AG04450 (cell line): ENCODE data around the gene RNF17. TPM values are rescaled to one million over a fixed set of nuclear protein-coding genes. Genes with fewer than 3 reads are reported as not detected.
"Not testable (repeated sequence)": the region's sequence is repeated elsewhere in the genome, so short reads cannot be mapped to it uniquely, and the experiment has no call there.

Source experiments
- CTCF ChIA-PET: fragments of 300-600, 350-600 bp; formaldehyde crosslinking; extraction: SDS; loops from one replicate; lab custom pipeline; 2022; ENCODE audit warnings: antibody characterized with exemption, inconsistent platforms; lab: Charles Lee
- POLR2A ChIA-PET: fragments of 350-600 bp; formaldehyde crosslinking; extraction: SDS; loops from one replicate; lab custom pipeline; 2021; ENCODE audit warnings: antibody characterized with exemption, inconsistent platforms; lab: Yijun Ruan, JAX
- DNase-seq: peaks from one replicate; pipeline ENCODE4 v3.0.0-alpha.2; 2011; ENCODE audit warnings: low read depth, low spot score
- H3K27ac ChIP-seq: one replicate; pipeline ENCODE4 v1.5.1; 2012; ENCODE audit warnings: low read depth, low read length, control low read depth
- H3K27me3 ChIP-seq: one replicate; pipeline ENCODE4 v1.6.0; 2012; ENCODE audit warnings: low read length; ENCODE audit not compliant: control insufficient read depth, insufficient read depth
- H3K4me3 ChIP-seq: 2 replicates; pipeline ENCODE4 v1.5.1; 2011; ENCODE audit warnings: mild to moderate bottlenecking, low read depth, low read length, control low read depth
- H3K9me3 ChIP-seq: 2 replicates; pipeline ENCODE4 v1.5.1; 2012; ENCODE audit warnings: low read length; ENCODE audit not compliant: control insufficient read depth, insufficient read depth
- CTCF ChIP-seq: IDR thresholded peaks from 2 replicates; pipeline ENCODE4 v1.5.1; 2011; ENCODE audit warnings: low read depth, low read length, control low read depth, inconsistent platforms
- polyA plus RNA-seq: library from polyadenylated mRNA; depleted of rRNA; stranded (reverse); fragments of >200 nt; gene quantifications from 2 replicates; pipeline ENCODE4 v1.2.3, GENCODE V29; 2011

Gene RNF17
- polyA plus RNA-seq, 1 experiment: 0.05 TPM

GRCh38 chr13:24784319-24784718 is 20.4 kb downstream of the RNF17 start:
- Histone ChIP-seq H3K27ac (no peak overlapping the region), H3K4me3 (no peak overlapping the region), H3K9me3 (no peaks in the 10 kb centered on the region), H3K27me3 (no peaks in the 10 kb centered on the region)
- CTCF ChIA-PET: no interaction called here
- TF ChIP-seq CTCF: no peak
- no peak for DNase-seq
- POLR2A ChIA-PET: no interaction called here

- no peak for TF ChIP-seq CTCF
- no peak for DNase-seq
- no peak overlapping the region for H3K27ac ChIP-seq
- H3K4me3 ChIP-seq: no peak overlapping the region
- CTCF ChIA-PET: no interaction called here
- no peaks in the 10 kb centered on the region for H3K9me3 ChIP-seq
- no peaks in the 10 kb centered on the region for H3K27me3 ChIP-seq
- POLR2A ChIA-PET: no interaction called here
Measured at GRCh38 chr13:24788538-24788937, 24.6 kb downstream of the RNF17 start.

GRCh38 chr13:24802074-24802473 is 38.1 kb downstream of the RNF17 start:
- H3K27ac ChIP-seq: no peak overlapping the region
- no peak overlapping the region for H3K4me3 ChIP-seq
- ChIA-PET CTCF (no interaction called here), POLR2A (no interaction called here)
- no peaks in the 10 kb centered on the region for H3K9me3 ChIP-seq
- no peaks in the 10 kb centered on the region for H3K27me3 ChIP-seq
- no peak for DNase-seq
- no peak for TF ChIP-seq CTCF

- Histone ChIP-seq H3K27ac (no peak overlapping the region), H3K4me3 (no peak overlapping the region), H3K27me3 (no peaks in the 10 kb centered on the region), H3K9me3 (no peaks in the 10 kb centered on the region)
- ChIA-PET POLR2A (no interaction called here), CTCF (no interaction called here)
- no peak for DNase-seq
- no peak for TF ChIP-seq CTCF
Measured at GRCh38 chr13:24821207-24821606, 57.2 kb downstream of the RNF17 start.

- Histone ChIP-seq H3K4me3 (no peak overlapping the region), H3K9me3 (no peaks in the 10 kb centered on the region), H3K27me3 (no peaks in the 10 kb centered on the region), H3K27ac (no peak overlapping the region)
- ChIA-PET CTCF (no interaction called here), POLR2A (no interaction called here)
- TF ChIP-seq CTCF: no peak
- no peak for DNase-seq
Measured at GRCh38 chr13:24822640-24823039, 58.7 kb downstream of the RNF17 start.

GRCh38 chr13:24823122-24823710 is 59.2 kb downstream of the RNF17 start:
- H3K9me3 ChIP-seq, H3K27ac ChIP-seq, CTCF ChIA-PET, DNase-seq, POLR2A ChIA-PET, H3K27me3 ChIP-seq, H3K4me3 ChIP-seq: not testable (repeated sequence)
